ENCODE data around the gene CNTN5. TPM values are rescaled to one million over a fixed set of nuclear protein-coding genes. Genes with fewer than 3 reads are reported as not detected.

The CNTN5 gene
- total RNA-seq, 2 donors from 2014 or later: 0.78 TPM; not detected in 1

DNA sequence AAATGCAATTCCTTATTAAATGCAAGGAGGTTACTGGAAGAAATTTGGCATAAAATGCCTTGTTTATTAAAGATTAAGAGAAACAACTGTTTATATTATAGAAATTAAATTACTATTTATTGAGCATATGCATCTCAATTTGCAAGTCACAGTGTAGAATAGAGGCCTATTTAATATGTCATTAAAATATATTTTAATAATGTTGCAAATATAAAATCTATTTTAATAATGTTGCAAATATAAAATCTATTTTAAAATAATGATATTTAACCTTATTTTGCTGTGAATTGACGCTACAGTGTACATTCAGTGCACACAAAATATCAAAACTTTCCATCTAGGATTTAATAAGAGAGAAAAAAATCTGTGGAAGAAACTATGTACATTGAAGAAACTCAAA is 188.1 kb downstream of the CNTN5 start:
- H3K27me3 ChIP-seq: no peaks in the 10 kb centered on the region
- no peaks in the 10 kb centered on the region for H3K9me3 ChIP-seq
- H3K27ac ChIP-seq: no peak overlapping the region
- TF ChIP-seq CTCF (IDR thresholded peaks at IDR 0.05) (no peak), POLR2A (IDR thresholded peaks at IDR 0.05) (no peak)
- DNase-seq (no peak), ATAC-seq (no peak)
- H3K36me3 ChIP-seq (replicated peaks in 1 of 2; ENCODE audit: insufficient read depth in 1 of 2, low read depth in 2 of 2): no peaks in the 10 kb centered on the region
- intact Hi-C loops (cut with DNase I): no loop called here
- no peak overlapping the region for H3K4me3 ChIP-seq
- H3K4me1 ChIP-seq: no peaks in the 10 kb centered on the region
- 35 to 53% methylated on average over 1 of the region's 1 CpG for WGBS, 2 donors

- intact Hi-C loops (cut with DNase I): no loop called here
- DNase-seq (no peak), ATAC-seq (no peak)
- no peak overlapping the region for H3K4me3 ChIP-seq
- no peaks in the 10 kb centered on the region for H3K4me1 ChIP-seq
- H3K27me3 ChIP-seq: no peaks in the 10 kb centered on the region
- 57 to 69% methylated on average over 2 of the region's 2 CpGs for WGBS, 2 donors
- H3K36me3 ChIP-seq (replicated peaks in 1 of 2; ENCODE audit: insufficient read depth in 1 of 2, low read depth in 2 of 2): no peaks in the 10 kb centered on the region
- no peak overlapping the region for H3K27ac ChIP-seq
- H3K9me3 ChIP-seq: peaks cover 0 to 6% (median 0%) of the 10 kb centered on the region in 3 donors
- TF ChIP-seq POLR2A (IDR thresholded peaks at IDR 0.05) (no peak), CTCF (IDR thresholded peaks at IDR 0.05) (no peak)
Measured at GRCh38 chr11:99229544-99229943, 208.8 kb downstream of the CNTN5 start.

DNA sequence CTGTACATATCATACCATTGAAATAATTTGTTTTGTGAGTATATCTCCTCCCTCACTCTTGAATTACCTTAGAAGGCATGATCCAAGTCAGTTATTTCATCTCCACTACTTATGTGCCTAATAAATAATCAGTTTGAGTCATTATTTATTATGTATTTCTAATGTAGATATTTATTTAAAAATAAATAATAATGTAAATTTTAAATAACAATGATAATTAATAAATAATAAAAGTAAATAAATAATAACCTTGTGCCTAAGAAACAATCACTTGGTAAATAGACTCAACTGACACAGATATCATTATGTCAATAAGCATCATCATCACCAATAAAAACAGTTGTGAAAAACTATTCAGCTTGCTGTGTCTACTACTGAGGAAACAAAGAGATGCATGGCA is 213.8 kb downstream of the CNTN5 start:
- H3K27ac ChIP-seq: no peak overlapping the region
- TF ChIP-seq CTCF (IDR thresholded peaks at IDR 0.05): no peak
- TF ChIP-seq POLR2A (IDR thresholded peaks at IDR 0.05): no peak

GRCh38 chr11:99238401-99238800 is 217.7 kb downstream of the CNTN5 start:
- DNase-seq: no peak
- Histone ChIP-seq H3K36me3 (replicated peaks in 1 of 2; ENCODE audit: insufficient read depth in 1 of 2, low read depth in 2 of 2) (no peaks in the 10 kb centered on the region), H3K4me3 (no peak overlapping the region), H3K4me1 (no peaks in the 10 kb centered on the region), H3K27ac (no peak overlapping the region), H3K27me3 (no peaks in the 10 kb centered on the region), H3K9me3 (no peaks in the 10 kb centered on the region)
- intact Hi-C loops (cut with DNase I): no loop called here
- ATAC-seq: no peak
- 56 to 67% methylated on average over 1 of the region's 1 CpG for WGBS, 2 donors
- TF ChIP-seq CTCF (IDR thresholded peaks at IDR 0.05) (no peak), POLR2A (IDR thresholded peaks at IDR 0.05) (no peak)

More for the DNA sequence above, 213.8 kb downstream of the CNTN5 start:
- intact Hi-C loops (cut with DNase I): no loop called here
- H3K9me3 ChIP-seq: peaks cover 0 to 6% (median 0%) of the 10 kb centered on the region in 3 donors
- H3K4me3 ChIP-seq: no peak overlapping the region
- no peaks in the 10 kb centered on the region for H3K4me1 ChIP-seq
- H3K27me3 ChIP-seq: no peaks in the 10 kb centered on the region
- ATAC-seq (no peak), DNase-seq (no peak)
- no peaks in the 10 kb centered on the region for H3K36me3 ChIP-seq (replicated peaks in 1 of 2; ENCODE audit: insufficient read depth in 1 of 2, low read depth in 2 of 2)

- H3K27me3 ChIP-seq: no peaks in the 10 kb centered on the region
- intact Hi-C loops (cut with DNase I): no loop called here
- H3K36me3 ChIP-seq (replicated peaks in 1 of 2; ENCODE audit: insufficient read depth in 1 of 2, low read depth in 2 of 2): no peaks in the 10 kb centered on the region
- H3K27ac ChIP-seq: no peak overlapping the region
- 41 to 42% methylated on average over 8 of the region's 8 CpGs for WGBS, 2 donors
- H3K9me3 ChIP-seq: no peaks in the 10 kb centered on the region
- ATAC-seq (no peak), DNase-seq (no peak)
- no peaks in the 10 kb centered on the region for H3K4me1 ChIP-seq
- TF ChIP-seq CTCF (IDR thresholded peaks at IDR 0.05) (no peak), POLR2A (IDR thresholded peaks at IDR 0.05) (no peak)
- no peak overlapping the region for H3K4me3 ChIP-seq
Measured at GRCh38 chr11:99240192-99241030, 219.7 kb downstream of the CNTN5 start.
